HFF-Myc (cell line): ENCODE measurements around the gene OTOP2.

ENCODE experiments used
- DNase-seq: peaks from one replicate; pipeline ENCODE4 v3.0.0-alpha.2; 2011; ENCODE audit warnings: low read depth; ENCODE audit errors: extremely low read depth
- H3K4me3 ChIP-seq: replicated peaks from 2 replicates; pipeline ENCODE4 v1.5.1; 2011; ENCODE audit warnings: low read depth, mild to moderate bottlenecking, control low read depth, low read length
- TF ChIP-seq, protein P1 (sequence below): IDR thresholded peaks from 2 replicates; pipeline ENCODE4 v1.5.1; 2012; ENCODE audit warnings: mild to moderate bottlenecking, low read depth, low read length, control low read depth; ENCODE audit errors: missing control alignments

OTOP2 gene

DNA sequence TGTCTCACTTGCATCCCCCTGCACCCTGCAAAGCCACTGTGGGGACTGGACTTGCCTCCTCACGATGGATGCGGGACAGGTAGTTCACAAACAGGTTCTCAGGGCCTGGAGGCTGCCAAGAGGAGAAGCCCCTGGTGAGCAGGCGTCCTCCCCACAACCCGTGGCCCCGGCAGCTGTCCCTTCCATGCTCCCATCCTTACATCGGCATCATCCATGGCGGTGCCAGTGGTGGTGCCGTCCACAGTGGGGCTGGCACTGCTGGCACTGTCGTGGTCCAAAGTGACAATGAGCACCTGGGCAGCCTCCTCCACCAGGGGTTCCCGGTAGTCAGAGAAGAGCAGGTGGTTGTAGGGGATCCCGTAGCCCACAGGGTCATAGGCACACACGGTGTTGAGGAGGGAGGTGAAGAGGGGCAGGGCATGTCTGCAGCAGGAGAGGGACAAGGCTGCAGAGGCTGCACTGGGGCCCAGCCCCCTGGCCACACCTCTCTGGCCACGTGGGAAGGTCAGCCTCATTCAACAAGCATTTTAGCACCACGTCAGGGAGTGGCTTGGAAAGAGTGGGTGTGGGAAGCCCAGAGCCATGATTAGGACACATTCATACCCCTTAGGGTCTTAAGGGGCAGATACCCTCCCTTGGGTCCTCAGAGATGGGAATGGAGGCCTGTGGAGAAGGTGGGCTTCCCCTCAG is 35.9 kb downstream of the OTOP2 start:
- TF ChIP-seq, protein P1, sequence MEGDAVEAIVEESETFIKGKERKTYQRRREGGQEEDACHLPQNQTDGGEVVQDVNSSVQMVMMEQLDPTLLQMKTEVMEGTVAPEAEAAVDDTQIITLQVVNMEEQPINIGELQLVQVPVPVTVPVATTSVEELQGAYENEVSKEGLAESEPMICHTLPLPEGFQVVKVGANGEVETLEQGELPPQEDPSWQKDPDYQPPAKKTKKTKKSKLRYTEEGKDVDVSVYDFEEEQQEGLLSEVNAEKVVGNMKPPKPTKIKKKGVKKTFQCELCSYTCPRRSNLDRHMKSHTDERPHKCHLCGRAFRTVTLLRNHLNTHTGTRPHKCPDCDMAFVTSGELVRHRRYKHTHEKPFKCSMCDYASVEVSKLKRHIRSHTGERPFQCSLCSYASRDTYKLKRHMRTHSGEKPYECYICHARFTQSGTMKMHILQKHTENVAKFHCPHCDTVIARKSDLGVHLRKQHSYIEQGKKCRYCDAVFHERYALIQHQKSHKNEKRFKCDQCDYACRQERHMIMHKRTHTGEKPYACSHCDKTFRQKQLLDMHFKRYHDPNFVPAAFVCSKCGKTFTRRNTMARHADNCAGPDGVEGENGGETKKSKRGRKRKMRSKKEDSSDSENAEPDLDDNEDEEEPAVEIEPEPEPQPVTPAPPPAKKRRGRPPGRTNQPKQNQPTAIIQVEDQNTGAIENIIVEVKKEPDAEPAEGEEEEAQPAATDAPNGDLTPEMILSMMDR = no peak
- no peak for DNase-seq
- H3K4me3 ChIP-seq = no peak overlapping the region

DNA sequence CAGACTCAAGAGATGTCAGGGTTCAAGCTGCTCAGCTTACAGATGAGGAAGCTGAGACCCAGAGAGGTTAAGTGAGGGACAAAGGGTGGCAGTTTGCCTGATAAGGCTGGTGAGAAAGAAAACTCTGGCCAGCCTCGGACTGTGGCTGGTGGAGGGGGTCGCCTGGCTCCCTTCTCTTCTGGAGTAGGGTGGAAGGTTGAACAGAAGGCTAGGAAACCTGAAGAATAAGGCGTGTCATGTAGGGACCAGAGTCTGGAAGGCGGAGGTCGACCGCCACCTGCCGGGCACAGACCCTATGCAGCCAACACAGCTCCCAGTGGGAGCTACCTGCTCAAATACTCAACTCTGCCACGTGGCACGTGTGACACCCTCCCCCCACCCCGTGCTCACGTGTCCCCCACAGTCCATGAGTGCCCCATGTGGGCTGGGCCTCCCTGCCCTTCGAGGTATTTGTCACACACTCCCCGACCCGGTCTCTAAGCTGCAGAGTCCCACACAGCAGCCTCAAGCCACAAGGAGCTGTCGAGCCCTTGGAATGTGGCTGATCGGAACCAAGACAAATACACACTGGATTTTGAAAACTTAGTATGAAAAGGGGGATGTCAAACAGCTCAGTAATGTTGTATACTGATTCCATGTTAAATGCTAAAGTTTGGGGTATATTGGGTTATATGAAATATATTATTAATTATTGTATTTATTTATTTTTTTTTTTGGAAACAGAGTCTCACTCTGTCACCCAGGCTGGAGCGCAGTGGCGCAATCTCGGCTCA is 36.7 kb downstream of the OTOP2 start:
- no peak for DNase-seq
- H3K4me3 ChIP-seq = no peak overlapping the region
- TF ChIP-seq, protein P1 = peak; percentile 16

DNA sequence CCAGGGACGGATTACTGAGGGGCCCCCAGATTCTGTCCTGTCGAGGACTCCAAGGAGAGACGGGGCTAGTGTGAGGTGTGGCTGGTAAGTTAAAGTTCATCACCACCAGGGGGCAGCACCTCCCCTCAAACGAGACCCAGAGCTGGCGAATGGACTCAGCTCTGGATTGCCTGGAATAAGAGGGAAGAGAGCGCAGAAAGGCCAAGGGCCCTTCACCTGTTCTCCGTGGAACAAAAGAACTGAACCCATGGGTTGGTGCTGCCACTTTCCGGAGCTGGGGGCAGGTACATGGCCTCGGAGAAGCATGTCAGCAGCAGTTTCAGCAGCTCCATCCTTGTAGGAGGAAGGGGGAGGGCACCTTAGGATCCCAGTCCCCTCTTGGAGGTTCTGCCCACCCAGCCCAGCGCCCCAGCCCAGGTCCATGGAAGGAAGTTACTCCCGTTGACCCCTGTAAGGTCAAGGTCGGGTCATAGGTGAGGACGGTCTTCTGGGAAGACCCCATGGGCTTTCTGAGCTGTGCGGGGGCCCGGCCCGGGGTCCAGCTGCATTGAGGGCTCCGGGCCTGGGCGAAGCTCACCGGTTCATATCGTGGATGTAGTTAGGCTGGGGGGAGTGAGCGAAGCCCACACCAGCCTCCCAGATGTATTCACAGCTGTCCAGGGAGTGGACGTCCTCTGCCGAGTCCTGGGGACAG is 37.7 kb downstream of the OTOP2 start:
- DNase-seq = peak; percentile 48
- no peak overlapping the region for H3K4me3 ChIP-seq
- TF ChIP-seq, protein P1 = peak; percentile 64

DNA sequence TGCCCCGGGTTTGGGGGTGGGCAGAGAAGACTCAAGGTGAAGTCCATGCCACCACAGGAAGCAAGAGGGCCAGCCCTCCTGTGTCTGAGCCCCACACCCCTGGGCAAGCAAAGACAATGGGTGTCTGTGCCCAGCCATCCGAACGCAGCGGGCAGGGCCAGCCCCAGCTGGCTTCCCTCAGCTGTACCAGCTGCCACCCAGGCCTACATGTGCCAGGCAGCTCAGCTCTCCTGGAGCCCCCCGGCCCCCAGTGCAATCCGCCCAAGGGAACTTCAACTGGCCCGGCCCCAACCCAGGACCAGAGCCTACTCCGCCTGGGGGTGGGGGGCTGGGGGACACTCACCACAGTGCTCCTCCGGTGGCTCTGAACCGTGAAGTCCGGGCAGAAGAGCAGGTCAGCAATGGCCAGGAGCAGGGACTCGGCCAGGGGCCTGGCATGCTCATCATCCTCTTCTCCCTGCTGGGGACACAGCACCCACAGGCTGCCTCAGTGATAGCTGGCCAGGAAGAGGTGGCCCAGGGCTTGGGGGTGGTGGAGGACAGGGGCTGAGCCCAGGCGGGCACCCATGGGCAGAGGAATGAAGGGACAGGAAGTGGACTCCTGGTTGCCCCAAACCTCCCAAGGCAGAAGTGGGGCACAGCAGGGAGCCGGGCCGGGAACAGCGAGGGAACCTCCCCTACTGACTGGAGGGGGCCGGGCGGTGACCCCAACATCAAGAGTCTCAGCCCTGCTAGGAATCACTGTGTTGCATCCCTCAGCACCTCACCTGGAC is 38.7 kb downstream of the OTOP2 start:
- DNase-seq = no peak
- TF ChIP-seq, protein P1 = no peak
- no peak overlapping the region for H3K4me3 ChIP-seq

DNA sequence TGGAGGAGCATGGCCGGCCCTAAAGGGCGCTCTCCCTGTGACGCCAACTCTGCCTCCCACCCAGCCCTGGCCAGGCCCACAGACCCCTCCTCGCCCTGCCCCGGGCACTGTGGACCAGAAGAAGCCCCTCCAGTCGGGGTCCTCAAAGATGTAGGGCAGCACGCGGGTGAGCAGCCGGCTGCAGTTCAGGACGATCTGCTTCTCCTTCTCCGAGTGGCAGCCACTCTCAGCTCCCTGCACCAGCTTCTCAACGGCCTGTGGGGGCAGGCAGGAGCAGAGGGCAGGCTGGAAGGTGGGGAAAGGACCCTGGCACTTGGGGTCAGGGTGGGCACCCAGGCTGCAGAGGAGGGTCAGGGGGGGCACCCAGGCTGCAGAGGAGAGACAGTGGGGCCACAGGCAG is 39.6 kb downstream of the OTOP2 start:
- DNase-seq = no peak
- H3K4me3 ChIP-seq = no peak overlapping the region
- TF ChIP-seq, protein P1 = no peak

DNA sequence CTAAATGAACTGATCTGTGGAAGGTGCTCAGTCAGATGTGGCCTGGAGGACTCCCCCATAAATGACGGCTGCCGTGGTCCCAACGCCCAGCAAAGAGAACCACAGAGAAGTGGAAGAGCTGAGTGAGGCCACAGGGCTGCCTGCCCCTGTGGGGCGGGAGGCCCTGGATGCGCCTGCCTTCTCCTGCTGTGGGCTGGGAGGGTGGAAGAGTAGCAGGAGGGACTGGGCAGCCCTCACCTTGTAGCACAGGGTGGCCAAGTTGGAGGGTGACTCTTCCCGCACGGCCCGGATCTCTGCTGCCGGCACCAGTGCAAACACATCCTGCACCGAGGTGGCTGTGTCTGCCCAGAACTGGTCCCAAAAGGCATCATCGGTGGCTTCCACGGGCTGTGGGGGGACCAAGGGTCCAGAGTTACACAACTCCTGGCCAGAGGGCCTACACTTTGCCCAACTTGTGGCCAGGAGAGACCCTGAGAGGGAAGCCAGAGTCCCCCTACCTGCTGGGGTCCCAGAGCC is 40.2 kb downstream of the OTOP2 start:
- no peak overlapping the region for H3K4me3 ChIP-seq
- TF ChIP-seq, protein P1 = no peak
- DNase-seq = no peak
